Measurements from ENCODE around the gene RASGRF2.

The RASGRF2 gene

DNA sequence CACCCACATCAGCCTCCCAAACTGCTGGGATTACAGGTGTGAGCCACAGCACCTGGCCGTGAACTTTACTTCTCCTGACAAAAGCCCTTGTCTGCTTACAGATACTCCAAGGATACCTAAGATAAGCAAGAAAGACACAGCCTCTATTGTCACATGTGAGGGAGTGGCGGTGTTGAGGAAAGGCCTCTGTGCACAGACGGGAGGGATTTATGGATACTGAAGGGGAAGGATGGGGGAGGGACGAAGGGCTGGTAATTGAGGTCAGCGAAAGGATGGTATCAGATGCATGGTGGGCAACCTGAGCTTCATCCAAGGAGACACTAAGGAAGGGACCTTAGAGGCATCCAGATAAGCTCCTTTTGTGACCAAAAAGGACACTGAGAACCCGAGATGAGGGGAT lies 206.3 kb downstream of the RASGRF2 start:
- Histone ChIP-seq H3K36me3 (no peaks in the 10 kb centered on the region), H3K4me1 (peaks cover 21% of the 10 kb centered on the region), H3K4me3 (ENCODE audit: low read depth, low read length) (no peak overlapping the region), H3K9me3 (no peaks in the 10 kb centered on the region), H3K27me3 (no peaks in the 10 kb centered on the region)
- no peak for DNase-seq
- TF ChIP-seq, protein P1, sequence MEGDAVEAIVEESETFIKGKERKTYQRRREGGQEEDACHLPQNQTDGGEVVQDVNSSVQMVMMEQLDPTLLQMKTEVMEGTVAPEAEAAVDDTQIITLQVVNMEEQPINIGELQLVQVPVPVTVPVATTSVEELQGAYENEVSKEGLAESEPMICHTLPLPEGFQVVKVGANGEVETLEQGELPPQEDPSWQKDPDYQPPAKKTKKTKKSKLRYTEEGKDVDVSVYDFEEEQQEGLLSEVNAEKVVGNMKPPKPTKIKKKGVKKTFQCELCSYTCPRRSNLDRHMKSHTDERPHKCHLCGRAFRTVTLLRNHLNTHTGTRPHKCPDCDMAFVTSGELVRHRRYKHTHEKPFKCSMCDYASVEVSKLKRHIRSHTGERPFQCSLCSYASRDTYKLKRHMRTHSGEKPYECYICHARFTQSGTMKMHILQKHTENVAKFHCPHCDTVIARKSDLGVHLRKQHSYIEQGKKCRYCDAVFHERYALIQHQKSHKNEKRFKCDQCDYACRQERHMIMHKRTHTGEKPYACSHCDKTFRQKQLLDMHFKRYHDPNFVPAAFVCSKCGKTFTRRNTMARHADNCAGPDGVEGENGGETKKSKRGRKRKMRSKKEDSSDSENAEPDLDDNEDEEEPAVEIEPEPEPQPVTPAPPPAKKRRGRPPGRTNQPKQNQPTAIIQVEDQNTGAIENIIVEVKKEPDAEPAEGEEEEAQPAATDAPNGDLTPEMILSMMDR (IDR thresholded peaks at IDR 0.05; ENCODE audit: low read depth, low read length) = no peak

DNA sequence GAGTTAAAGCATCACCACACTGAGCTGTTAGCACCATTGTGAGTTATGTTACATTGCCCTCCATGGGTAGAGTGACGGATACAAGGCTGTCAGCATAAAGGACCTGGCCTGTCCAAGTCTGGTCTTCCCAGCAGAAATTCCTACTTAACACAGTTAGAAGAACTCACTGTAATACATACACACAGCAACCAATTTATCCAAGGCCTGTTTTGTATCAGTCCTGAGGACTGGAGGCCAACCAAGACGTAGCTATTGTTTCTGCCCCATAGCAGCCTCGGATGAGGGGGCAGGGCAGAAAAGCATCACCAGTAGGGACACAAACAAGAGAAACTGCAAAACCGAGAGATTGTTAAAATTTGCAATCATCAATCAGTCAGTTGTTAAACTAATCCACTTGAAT lies 206.9 kb downstream of the RASGRF2 start:
- H3K27me3 ChIP-seq = no peaks in the 10 kb centered on the region
- TF ChIP-seq, protein P1 (IDR thresholded peaks at IDR 0.05; ENCODE audit: low read depth, low read length) = no peak
- peaks cover 25% of the 10 kb centered on the region for H3K4me1 ChIP-seq
- H3K9me3 ChIP-seq = no peaks in the 10 kb centered on the region
- no peaks in the 10 kb centered on the region for H3K36me3 ChIP-seq
- peak overlapping the region; percentile 21; the same call in 1 of the 2 replicates for H3K4me3 ChIP-seq (ENCODE audit: low read depth, low read length)
- DNase-seq = peak; percentile 41

GRCh38 chr5:81167544-81167943 lies 207.4 kb downstream of the RASGRF2 start:
- Histone ChIP-seq H3K9me3 (no peaks in the 10 kb centered on the region), H3K27me3 (no peaks in the 10 kb centered on the region), H3K36me3 (no peaks in the 10 kb centered on the region), H3K4me3 (ENCODE audit: low read depth, low read length) (peak overlapping the region; percentile 21; the same call in 1 of the 2 replicates), H3K4me1 (peaks cover 29% of the 10 kb centered on the region)
- DNase-seq = peak; percentile 87
- TF ChIP-seq, protein P1 (IDR thresholded peaks at IDR 0.05; ENCODE audit: low read depth, low read length) = no peak

DNA sequence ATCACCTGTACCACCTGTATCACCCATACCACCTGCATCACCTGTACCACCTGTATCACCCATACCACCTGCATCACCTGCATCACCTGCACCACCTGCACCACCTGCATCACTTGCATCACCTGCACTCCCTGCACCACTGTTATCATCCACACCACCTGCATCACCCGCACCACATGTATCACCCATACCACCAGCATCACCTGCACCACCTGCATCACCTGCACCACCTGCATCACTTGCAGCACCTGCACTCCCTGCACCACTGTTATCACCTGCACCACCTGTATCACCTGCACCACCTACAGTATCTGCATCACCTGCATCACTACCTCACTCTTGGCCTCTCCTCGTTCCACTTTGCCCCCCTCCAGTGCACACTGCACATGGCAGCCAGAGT lies 209.8 kb downstream of the RASGRF2 start:
- TF ChIP-seq, protein P1 (IDR thresholded peaks at IDR 0.05; ENCODE audit: low read depth, low read length) = no peak
- no peak for DNase-seq
- H3K9me3 ChIP-seq = no peaks in the 10 kb centered on the region
- no peak overlapping the region for H3K4me3 ChIP-seq (ENCODE audit: low read depth, low read length)
- peaks cover 34% of the 10 kb centered on the region for H3K4me1 ChIP-seq
- H3K27me3 ChIP-seq = no peaks in the 10 kb centered on the region
- H3K36me3 ChIP-seq = no peaks in the 10 kb centered on the region

GRCh38 chr5:81171769-81172168 lies 211.6 kb downstream of the RASGRF2 start:
- Histone ChIP-seq H3K36me3 (no peaks in the 10 kb centered on the region), H3K9me3 (no peaks in the 10 kb centered on the region)

GRCh38 chr5:81172710-81173109 lies 212.5 kb downstream of the RASGRF2 start:
- TF ChIP-seq, protein P1 (IDR thresholded peaks at IDR 0.05; ENCODE audit: low read depth, low read length) = no peak
- H3K4me1 ChIP-seq = peaks cover 16% of the 10 kb centered on the region
- no peaks in the 10 kb centered on the region for H3K27me3 ChIP-seq
- no peak overlapping the region for H3K4me3 ChIP-seq (ENCODE audit: low read depth, low read length)
- H3K9me3 ChIP-seq = no peaks in the 10 kb centered on the region
- no peaks in the 10 kb centered on the region for H3K36me3 ChIP-seq
- DNase-seq = no peak

More at GRCh38 chr5:81171769-81172168, 211.6 kb downstream of the RASGRF2 start:
- TF ChIP-seq, protein P1 (IDR thresholded peaks at IDR 0.05; ENCODE audit: low read depth, low read length) = no peak
- no peak for DNase-seq
- Histone ChIP-seq H3K4me1 (peaks cover 21% of the 10 kb centered on the region), H3K27me3 (no peaks in the 10 kb centered on the region), H3K4me3 (ENCODE audit: low read depth, low read length) (no peak overlapping the region)
